Testis (tissue), 3 donors: ENCODE data around the gene TBX4. TPM values are rescaled to one million over a fixed set of nuclear protein-coding genes. Genes with fewer than 3 reads are reported as not detected.

Experiments
- DNase-seq: peaks from one replicate; pipeline ENCODE4 v3.0.0-alpha.2; 2019
- H3K27ac ChIP-seq, 2 donors: fragments of 200-600 bp; sonication (generic); one replicate each; pipeline ENCODE4 v1.5.1; 2019
- H3K27me3 ChIP-seq: fragments of 200-600 bp; sonication (generic); one replicate; pipeline ENCODE4 v1.5.1; 2019
- H3K36me3 ChIP-seq: fragments of 200-600 bp; sonication (generic); one replicate; pipeline ENCODE4 v1.5.1; 2017; ENCODE audit warnings: low read depth; ENCODE audit errors: missing control alignments
- H3K4me1 ChIP-seq: fragments of 200-600 bp; sonication (generic); one replicate; pipeline ENCODE4 v1.5.1; 2019
- H3K4me3 ChIP-seq, 2 donors: fragments of 200-600 bp; sonication (generic); one replicate each; pipeline ENCODE4 v1.5.1; 2017 to 2019
- H3K9me3 ChIP-seq: fragments of 200-600 bp; sonication (generic); one replicate; pipeline ENCODE4 v1.5.1; 2017
- CTCF ChIP-seq, 3 experiments: fragments of 450-650 bp in 2 of 3; fragments of 200-600 bp in 1 of 3; sonication (generic) in 1 of 3; IDR thresholded peaks; one replicate each; pipeline ENCODE4 v1.5.1; 2016 to 2019; ENCODE audit warnings: antibody characterized with exemption in 3 of 3, mild to moderate bottlenecking in 2 of 3, moderate library complexity in 1 of 3
- POLR2A ChIP-seq: fragments of 450-650 bp; IDR thresholded peaks from one replicate; pipeline ENCODE4 v1.6.1; 2017; ENCODE audit warnings: antibody characterized with exemption, mild to moderate bottlenecking, moderate library complexity
- WGBS, 2 donors: methylation state at CpG; one replicate each; pipeline ENCODE4 v1.1.5; 2018; 5-methylcytosine and 5-hydroxymethylcytosine counted together
- intact Hi-C: fragments of 100-400 bp; cut with DNase I; formaldehyde crosslinking; loops from one replicate; pipeline ENCODE4 v1.15.1; 2023; ENCODE audit warnings: low total_unique reads
- polyA plus RNA-seq: library from polyadenylated mRNA; stranded (reverse); fragments of 350-450 nt; fragmentation: Illumina TruSeq; extraction: RNeasy Lipid Tissue Mini Kit (QIAGEN cat#74804); gene quantifications from one replicate; pipeline ENCODE4 v1.2.3, GENCODE V29; 2014; ENCODE audit warnings: low read depth, low replicate concordance; ENCODE audit not compliant: insufficient read depth
- total RNA-seq, 2 donors: library from RNA; depleted of rRNA; stranded (reverse); fragments of >200 nt; gene quantifications; one replicate each; pipeline ENCODE4 v1.2.3, GENCODE V29; 2016

Gene TBX4
- total and polyA plus RNA-seq, 3 donors from 2014 or later: 1.5 to 3.2 (median 1.7) TPM

DNA sequence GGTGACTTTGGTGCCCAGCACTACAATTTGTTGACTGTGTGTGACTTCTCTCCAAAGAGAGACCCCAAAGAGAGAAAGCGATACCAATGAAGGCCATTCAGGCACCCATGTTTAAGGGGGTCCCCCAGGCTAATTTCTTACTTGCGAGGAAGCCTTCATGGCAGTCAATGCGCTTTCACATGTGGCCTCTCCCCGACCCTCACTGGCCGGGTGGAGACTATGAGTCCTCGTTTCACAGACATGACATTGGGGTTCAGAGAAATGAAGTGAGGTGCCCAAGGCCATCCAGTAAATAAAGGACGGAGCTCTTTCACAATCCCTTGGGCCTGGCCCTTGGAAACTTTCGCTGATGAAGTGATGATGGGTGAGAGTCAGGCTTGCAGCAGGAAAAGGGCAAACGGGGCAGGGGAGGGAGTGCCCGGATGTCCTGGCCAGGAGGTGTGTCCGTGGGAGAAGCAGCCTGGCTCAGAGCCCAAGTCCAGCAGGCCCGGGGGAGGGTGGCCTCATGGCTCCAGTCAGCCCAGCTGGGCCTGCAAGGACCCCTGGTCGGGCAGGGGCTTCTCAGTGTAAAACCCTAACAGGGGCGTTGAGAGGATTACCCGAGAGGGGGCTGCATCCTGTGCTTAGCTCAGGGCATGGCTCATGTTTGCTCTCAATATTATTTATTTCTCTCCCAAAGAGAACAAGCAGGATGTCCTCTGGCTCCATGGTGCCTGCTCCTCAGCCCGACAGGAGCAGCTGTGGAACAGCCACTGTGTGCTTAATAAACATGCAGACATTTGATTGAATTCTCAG lies 37.9 kb upstream of the TBX4 start:
- intact Hi-C loops: no loop called here
- TF ChIP-seq POLR2A (no peak), CTCF (IDR thresholded peaks at IDR 0.05) (no peak)
- Histone ChIP-seq H3K27ac (no peak overlapping the region), H3K36me3 (no peaks in the 10 kb centered on the region), H3K4me1 (peaks cover 10% of the 10 kb centered on the region), H3K9me3 (no peaks in the 10 kb centered on the region), H3K4me3 (no peak overlapping the region), H3K27me3 (no peaks in the 10 kb centered on the region)
- 61 to 63% methylated on average over 14 to 16 of the region's 16 CpGs for WGBS, 2 donors
- DNase-seq: peak; percentile 31

GRCh38 chr17:61414936-61415251 lies 37.3 kb upstream of the TBX4 start:
- H3K4me1 ChIP-seq: peaks cover 10% of the 10 kb centered on the region
- intact Hi-C loops: no loop called here
- H3K4me3 ChIP-seq: no peak overlapping the region
- TF ChIP-seq CTCF (IDR thresholded peaks at IDR 0.05) (no peak), POLR2A (no peak)
- WGBS, 2 donors: 50 to 65% methylated on average over 1 to 5 of the region's 5 CpGs
- no peaks in the 10 kb centered on the region for H3K36me3 ChIP-seq
- H3K9me3 ChIP-seq: no peaks in the 10 kb centered on the region
- no peak overlapping the region for H3K27ac ChIP-seq
- no peak for DNase-seq
- no peaks in the 10 kb centered on the region for H3K27me3 ChIP-seq

GRCh38 chr17:61415374-61416210 lies 36.6 kb upstream of the TBX4 start:
- Histone ChIP-seq H3K4me1 (peaks cover 10% of the 10 kb centered on the region), H3K4me3 (no peak overlapping the region), H3K36me3 (no peaks in the 10 kb centered on the region), H3K27me3 (no peaks in the 10 kb centered on the region), H3K9me3 (no peaks in the 10 kb centered on the region), H3K27ac (no peak overlapping the region)
- no peak for TF ChIP-seq CTCF (IDR thresholded peaks at IDR 0.05)
- TF ChIP-seq POLR2A: no peak
- 95 to 97% methylated on average over 5 to 6 of the region's 6 CpGs for WGBS, 2 donors
- intact Hi-C loops: no loop called here
- DNase-seq: no peak

DNA sequence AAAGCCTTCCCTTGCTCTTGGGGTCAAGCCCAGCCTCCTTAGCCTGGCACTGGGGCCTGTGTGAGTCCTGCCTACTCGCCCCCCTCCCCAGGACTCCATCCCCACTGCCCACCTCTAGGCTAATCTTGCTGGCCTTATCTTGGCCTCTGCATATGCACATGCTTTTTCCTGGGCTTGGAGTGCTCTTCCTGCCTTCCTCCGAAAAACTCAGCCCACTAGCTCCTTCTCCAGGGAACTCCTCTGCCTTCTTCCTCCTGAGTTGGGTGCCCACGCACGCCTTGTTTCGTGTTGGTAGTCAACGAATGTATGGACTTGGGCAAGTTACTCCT lies 36.0 kb upstream of the TBX4 start:
- H3K36me3 ChIP-seq: no peaks in the 10 kb centered on the region
- H3K27ac ChIP-seq: peak overlapping the region in 1 of 2 donors; percentile 58
- TF ChIP-seq POLR2A (no peak), CTCF (IDR thresholded peaks at IDR 0.05) (no peak)
- H3K4me1 ChIP-seq: peaks cover 9% of the 10 kb centered on the region
- intact Hi-C loops: no loop called here
- H3K4me3 ChIP-seq: peak overlapping the region in 1 of 2 donors; percentile 20
- WGBS, 2 donors: 52 to 61% methylated on average over 6 of the region's 6 CpGs
- DNase-seq: no peak
- no peaks in the 10 kb centered on the region for H3K9me3 ChIP-seq
- H3K27me3 ChIP-seq: no peaks in the 10 kb centered on the region
